DOHH2 (cell line): ENCODE results near the gene SGCD.

Experiments used
- H3F3A ChIP-seq: fragments of 200-600 bp; sonication (generic), shearing (Covaris generic); 2 replicates; pipeline ENCODE4 v1.6.0; 2016; ENCODE audit warnings: antibody characterized with exemption, mild to moderate bottlenecking; ENCODE audit not compliant: control insufficient read depth, insufficient read depth
- H3K27ac ChIP-seq: fragments of 200-600 bp; sonication (generic); 2 replicates; pipeline ENCODE4 v1.5.1; 2014; ENCODE audit warnings: low read depth, mild to moderate bottlenecking, low read length, moderate library complexity
- H3K27me3 ChIP-seq: fragments of 200-600 bp; sonication (generic); 2 replicates; pipeline ENCODE4 v1.6.1; 2014; ENCODE audit warnings: mild to moderate bottlenecking, low read length, mixed read lengths; ENCODE audit not compliant: control insufficient read depth
- H3K36me3 ChIP-seq: fragments of 200-600 bp; sonication (generic); 2 replicates; pipeline ENCODE4 v1.6.1; 2014; ENCODE audit warnings: mild to moderate bottlenecking, low read length, moderate library complexity, mixed read lengths; ENCODE audit not compliant: control insufficient read depth
- H3K4me1 ChIP-seq: fragments of 200-600 bp; sonication (generic); 2 replicates; pipeline ENCODE4 v1.6.1; 2014; ENCODE audit warnings: mild to moderate bottlenecking, low read length, mixed read lengths; ENCODE audit not compliant: control insufficient read depth
- H3K4me2 ChIP-seq: fragments of 200-600 bp; sonication (generic); 2 replicates; pipeline ENCODE4 v1.6.0; 2014; ENCODE audit warnings: mild to moderate bottlenecking, low read length, moderate library complexity
- H3K4me3 ChIP-seq: fragments of 200-600 bp; sonication (generic); 2 replicates; pipeline ENCODE4 v1.5.1; 2014; ENCODE audit warnings: mild to moderate bottlenecking, low read length, mixed read lengths
- H3K79me2 ChIP-seq: fragments of 200-600 bp; sonication (generic); 2 replicates; pipeline ENCODE4 v1.6.1; 2014; ENCODE audit warnings: mild to moderate bottlenecking, low read length, mixed read lengths; ENCODE audit not compliant: control insufficient read depth
- H3K9me2 ChIP-seq: fragments of 200-600 bp; sonication (generic); replicated peaks from 2 replicates; pipeline ENCODE4 v1.6.1; 2014; ENCODE audit warnings: mild to moderate bottlenecking, low read length, mixed read lengths; ENCODE audit not compliant: control insufficient read depth
- H3K9me3 ChIP-seq: fragments of 200-600 bp; sonication (generic); 2 replicates; pipeline ENCODE4 v1.6.1; 2014; ENCODE audit warnings: antibody characterized with exemption, low read length, mixed read lengths; ENCODE audit not compliant: control insufficient read depth, insufficient read depth
- H4K20me1 ChIP-seq: fragments of 200-600 bp; sonication (generic); 2 replicates; pipeline ENCODE4 v1.6.0; 2014; ENCODE audit warnings: low read depth, mild to moderate bottlenecking, antibody characterized with exemption, low read length, moderate library complexity; ENCODE audit not compliant: control insufficient read depth, insufficient read depth
- CTCF ChIP-seq: fragments of 200-600 bp; sonication (generic); IDR thresholded peaks from one replicate; pipeline ENCODE4 v1.5.1; 2014; ENCODE audit warnings: antibody characterized with exemption, mild to moderate bottlenecking, low read depth, low read length; ENCODE audit not compliant: poor library complexity, severe bottlenecking
- EZH2phosphoT487 ChIP-seq: fragments of 200-600 bp; sonication (generic); IDR thresholded peaks from 2 replicates; pipeline ENCODE4 v1.6.1; 2017; ENCODE audit warnings: borderline replicate concordance, mild to moderate bottlenecking, antibody characterized with exemption, low read length, moderate library complexity, mixed read lengths

The SGCD gene

GRCh38 chr5:156526081-156526925, 199.3 kb downstream of the SGCD start:
- Histone ChIP-seq H3K27ac (no peak overlapping the region), H3F3A (no peaks in the 10 kb centered on the region), H3K79me2 (no peaks in the 10 kb centered on the region), H3K4me2 (no peak overlapping the region), H3K4me1 (no peaks in the 10 kb centered on the region), H3K9me3 (no peaks in the 10 kb centered on the region), H3K9me2 (no peaks in the 10 kb centered on the region), H4K20me1 (no peaks in the 10 kb centered on the region), H3K36me3 (no peaks in the 10 kb centered on the region), H3K4me3 (no peak overlapping the region), H3K27me3 (no peaks in the 10 kb centered on the region)
- TF ChIP-seq CTCF: no peak
- no peak for TF ChIP-seq EZH2phosphoT487

- H3K4me3 ChIP-seq: no peak overlapping the region
- no peaks in the 10 kb centered on the region for H3K4me1 ChIP-seq
- no peaks in the 10 kb centered on the region for H3K27me3 ChIP-seq
- H3K4me2 ChIP-seq: no peak overlapping the region
- H4K20me1 ChIP-seq: no peaks in the 10 kb centered on the region
- H3K9me2 ChIP-seq: no peaks in the 10 kb centered on the region
- no peaks in the 10 kb centered on the region for H3K36me3 ChIP-seq
- no peak overlapping the region for H3K27ac ChIP-seq
- no peaks in the 10 kb centered on the region for H3K79me2 ChIP-seq
- H3F3A ChIP-seq: no peaks in the 10 kb centered on the region
- TF ChIP-seq CTCF (no peak), EZH2phosphoT487 (no peak)
- no peaks in the 10 kb centered on the region for H3K9me3 ChIP-seq
These were observed 200.6 kb downstream of the SGCD start for GRCh38 chr5:156527611-156528010.

GRCh38 chr5:156528673-156529072, 201.7 kb downstream of the SGCD start:
- no peaks in the 10 kb centered on the region for H3K4me1 ChIP-seq
- H4K20me1 ChIP-seq: no peaks in the 10 kb centered on the region
- H3K27ac ChIP-seq: no peak overlapping the region
- TF ChIP-seq CTCF (no peak), EZH2phosphoT487 (no peak)
- H3K9me3 ChIP-seq: no peaks in the 10 kb centered on the region
- no peaks in the 10 kb centered on the region for H3K27me3 ChIP-seq
- no peak overlapping the region for H3K4me3 ChIP-seq
- no peaks in the 10 kb centered on the region for H3F3A ChIP-seq
- no peaks in the 10 kb centered on the region for H3K36me3 ChIP-seq
- H3K79me2 ChIP-seq: no peaks in the 10 kb centered on the region
- H3K4me2 ChIP-seq: no peak overlapping the region
- H3K9me2 ChIP-seq: no peaks in the 10 kb centered on the region
